MM.1S (cell line): ENCODE results near the gene CPLX3.
A peak's percentile ranks its signal among the peaks of the same experiment; 100 is the strongest.

ENCODE experiments used
- DNase-seq: peaks from one replicate; pipeline ENCODE4 v3.0.0-alpha.2; 2015
- H2AFZ ChIP-seq: fragments of 300-600 bp; sonication (generic); 2 replicates; pipeline ENCODE4 v1.6.0; 2016; ENCODE audit warnings: antibody characterized with exemption, low read length
- H3F3A ChIP-seq: fragments of 300-600 bp; sonication (generic); 2 replicates; pipeline ENCODE4 v1.6.1; 2016; ENCODE audit warnings: mild to moderate bottlenecking, antibody characterized with exemption, low read length, moderate library complexity, mixed read lengths; ENCODE audit not compliant: insufficient read depth
- H3K27ac ChIP-seq: fragments of 300-600 bp; sonication (generic); 2 replicates; pipeline ENCODE4 v1.5.1; 2016; ENCODE audit warnings: mild to moderate bottlenecking, low read length
- H3K27me3 ChIP-seq: fragments of 300-600 bp; sonication (generic); replicated peaks from 2 replicates; pipeline ENCODE4 v1.6.0; 2016; ENCODE audit warnings: low read length; ENCODE audit not compliant: insufficient read depth
- H3K36me3 ChIP-seq: fragments of 300-600 bp; sonication (generic); replicated peaks from 2 replicates; pipeline ENCODE4 v1.6.1; 2016; ENCODE audit warnings: mild to moderate bottlenecking, low read length, mixed read lengths; ENCODE audit not compliant: insufficient read depth
- H3K4me1 ChIP-seq: fragments of 300-600 bp; sonication (generic); 2 replicates; pipeline ENCODE4 v1.6.1; 2016; ENCODE audit warnings: low read length, mixed read lengths
- H3K4me2 ChIP-seq: fragments of 300-600 bp; sonication (generic); 2 replicates; pipeline ENCODE4 v1.6.0; 2016; ENCODE audit warnings: low read depth, low read length
- H3K4me3 ChIP-seq: fragments of 300-600 bp; sonication (generic); 2 replicates; pipeline ENCODE4 v1.5.1; 2016; ENCODE audit warnings: low read length, mixed read lengths
- H3K79me2 ChIP-seq: fragments of 300-600 bp; sonication (generic); 2 replicates; pipeline ENCODE4 v1.6.1; 2016; ENCODE audit warnings: mixed run types, low read length, mixed read lengths
- H3K9ac ChIP-seq: fragments of 300-600 bp; sonication (generic); 2 replicates; pipeline ENCODE4 v1.6.1; 2016; ENCODE audit warnings: low read length, mixed read lengths
- H3K9me2 ChIP-seq: fragments of 300-600 bp; sonication (generic); replicated peaks from 2 replicates; pipeline ENCODE4 v1.6.1; 2016; ENCODE audit warnings: mild to moderate bottlenecking, low read length, mixed read lengths; ENCODE audit not compliant: insufficient read depth
- H3K9me3 ChIP-seq: fragments of 300-600 bp; sonication (generic); replicated peaks from 2 replicates; pipeline ENCODE4 v1.6.1; 2016; ENCODE audit warnings: mild to moderate bottlenecking, low read length, mixed read lengths; ENCODE audit not compliant: insufficient read depth
- H4K20me1 ChIP-seq: fragments of 300-600 bp; sonication (generic); 2 replicates; pipeline ENCODE4 v1.6.1; 2016; ENCODE audit warnings: mild to moderate bottlenecking, low read length, moderate library complexity, mixed read lengths; ENCODE audit not compliant: insufficient read depth
- CTCF ChIP-seq: fragments of 300-600 bp; sonication (generic); IDR thresholded peaks from 2 replicates; pipeline ENCODE4 v1.5.1; 2016; ENCODE audit warnings: antibody characterized with exemption, low read length, mixed read lengths
- EZH2 ChIP-seq: fragments of 300-600 bp; sonication (generic); optimal IDR thresholded peaks from 2 replicates; pipeline ENCODE3; 2017; ENCODE audit warnings: low read depth, mild to moderate bottlenecking, antibody characterized with exemption, low read length, mixed read lengths
- EZH2phosphoT487 ChIP-seq: fragments of 300-600 bp; sonication (generic); IDR thresholded peaks from 2 replicates; pipeline ENCODE4 v1.6.1; 2018; ENCODE audit warnings: antibody characterized with exemption, low read length

The CPLX3 gene

GRCh38 chr15:74804935-74805334 is 21.5 kb upstream of the CPLX3 start:
- Histone ChIP-seq H3K27ac (no peak overlapping the region), H3K36me3 (peaks cover 21% of the 10 kb centered on the region), H4K20me1 (peaks cover 6% of the 10 kb centered on the region; the same call in 1 of the 2 replicates), H3K4me1 (peaks cover 2% of the 10 kb centered on the region), H3K9me2 (no peaks in the 10 kb centered on the region), H3K9me3 (no peaks in the 10 kb centered on the region), H3F3A (peaks cover 15% of the 10 kb centered on the region), H3K9ac (no peak overlapping the region), H3K4me3 (no peak overlapping the region), H3K79me2 (peaks cover 22% of the 10 kb centered on the region), H3K27me3 (no peaks in the 10 kb centered on the region), H3K4me2 (no peak overlapping the region), H2AFZ (no peak overlapping the region)
- TF ChIP-seq EZH2phosphoT487 = no peak
- no peak for DNase-seq

- Histone ChIP-seq H3F3A (peaks cover 11% of the 10 kb centered on the region), H2AFZ (no peak overlapping the region), H3K27me3 (no peaks in the 10 kb centered on the region), H3K27ac (no peak overlapping the region), H3K9me3 (no peaks in the 10 kb centered on the region), H3K4me1 (no peaks in the 10 kb centered on the region), H3K9me2 (no peaks in the 10 kb centered on the region), H3K79me2 (peaks cover under 1% of the 10 kb centered on the region; the same call in 1 of the 2 replicates), H4K20me1 (0 out of 2 replicates have a peak, but pooled peaks cover 6% of the 10 kb centered on the region), H3K9ac (no peak overlapping the region), H3K4me2 (no peak overlapping the region), H3K36me3 (peaks cover 3% of the 10 kb centered on the region), H3K4me3 (no peak overlapping the region)
- DNase-seq = no peak
- no peak for TF ChIP-seq EZH2
- no peak for TF ChIP-seq CTCF
Observed at GRCh38 chr15:74807282-74807681, 19.1 kb upstream of the CPLX3 start.

- Histone ChIP-seq H3K36me3 (no peaks in the 10 kb centered on the region; the same call in none of the 2 replicates), H4K20me1 (0 out of 2 replicates have a peak, but pooled peaks cover under 1% of the 10 kb centered on the region), H3K79me2 (no peaks in the 10 kb centered on the region), H3F3A (peaks cover 11% of the 10 kb centered on the region), H3K4me2 (no peak overlapping the region), H3K4me1 (no peaks in the 10 kb centered on the region), H3K27ac (no peak overlapping the region), H3K9ac (no peak overlapping the region), H3K9me3 (no peaks in the 10 kb centered on the region), H3K9me2 (no peaks in the 10 kb centered on the region), H2AFZ (no peak overlapping the region), H3K27me3 (no peaks in the 10 kb centered on the region), H3K4me3 (no peak overlapping the region)
- no peak for DNase-seq
- TF ChIP-seq EZH2phosphoT487 (no peak), EZH2 (no peak), CTCF (no peak)
Observed at GRCh38 chr15:74808078-74808839, 18.2 kb upstream of the CPLX3 start.

- no peak overlapping the region for H3K9ac ChIP-seq
- H3K36me3 ChIP-seq = no peaks in the 10 kb centered on the region; the same call in 1 of the 2 replicates
- H3K9me2 ChIP-seq = no peaks in the 10 kb centered on the region
- H3F3A ChIP-seq = peaks cover 11% of the 10 kb centered on the region
- no peaks in the 10 kb centered on the region for H3K9me3 ChIP-seq
- no peaks in the 10 kb centered on the region for H3K4me1 ChIP-seq
- H2AFZ ChIP-seq = no peak overlapping the region
- H4K20me1 ChIP-seq = no peaks in the 10 kb centered on the region
- DNase-seq = no peak
- TF ChIP-seq EZH2 = no peak
- peak; percentile 18; the same call in 1 of the 2 replicates for TF ChIP-seq CTCF
- no peak overlapping the region for H3K4me2 ChIP-seq
- no peaks in the 10 kb centered on the region for H3K27me3 ChIP-seq
- H3K27ac ChIP-seq = no peak overlapping the region
- H3K79me2 ChIP-seq = no peaks in the 10 kb centered on the region
- no peak overlapping the region for H3K4me3 ChIP-seq
Observed at GRCh38 chr15:74808840-74809229, 17.6 kb upstream of the CPLX3 start.
